Mesenchymal stem cell (in vitro differentiated cells and primary cell): ENCODE data around the gene KCNJ13.

ENCODE experiments used
- DNase-seq: peaks from one replicate; pipeline ENCODE4 v3.0.0-alpha.2; 2013
- H2AFZ ChIP-seq: one replicate; pipeline ENCODE4 v1.6.1; 2013; ENCODE audit warnings: low read depth, mild to moderate bottlenecking, control low read depth, inconsistent platforms, low read length, moderate library complexity
- H2AK5ac ChIP-seq: 2 replicates; pipeline ENCODE4 v1.6.1; 2013; ENCODE audit warnings: low read length, moderate library complexity, mild to moderate bottlenecking, inconsistent platforms; ENCODE audit not compliant: severe bottlenecking
- H2BK120ac ChIP-seq: one replicate; pipeline ENCODE4 v1.6.1; 2013; ENCODE audit warnings: low read depth, mild to moderate bottlenecking, inconsistent platforms, low read length, moderate library complexity
- H2BK12ac ChIP-seq, 2 experiments: one replicate each; pipeline ENCODE4 v1.6.1; 2013; ENCODE audit warnings: inconsistent platforms in 2 of 2, low read length in 2 of 2, mild to moderate bottlenecking in 2 of 2, moderate library complexity in 2 of 2, control low read depth in 1 of 2
- H2BK15ac ChIP-seq: one replicate; pipeline ENCODE4 v1.6.1; 2013; ENCODE audit warnings: mild to moderate bottlenecking, low read depth, inconsistent platforms; ENCODE audit not compliant: poor library complexity, severe bottlenecking
- H2BK5ac ChIP-seq: 2 replicates; pipeline ENCODE4 v1.6.1; 2013; ENCODE audit warnings: low read depth, mild to moderate bottlenecking, low read length, control low read depth, inconsistent platforms; ENCODE audit not compliant: poor library complexity, severe bottlenecking
- H3K14ac ChIP-seq, 2 experiments: one replicate each; pipeline ENCODE4 v1.6.1; 2013; ENCODE audit warnings: inconsistent platforms in 2 of 2, low read length in 2 of 2, control low read depth in 1 of 2, mild to moderate bottlenecking in 1 of 2, moderate library complexity in 1 of 2
- H3K18ac ChIP-seq, 2 experiments: one replicate each; pipeline ENCODE4 v1.6.1; 2013; ENCODE audit warnings: inconsistent platforms in 2 of 2, low read length in 2 of 2, control low read depth in 1 of 2, low read depth in 1 of 2, mild to moderate bottlenecking in 1 of 2
- H3K23ac ChIP-seq, 2 experiments: one replicate each; pipeline ENCODE4 v1.6.1; 2013; ENCODE audit warnings: inconsistent platforms in 2 of 2, low read length in 2 of 2, mild to moderate bottlenecking in 2 of 2, moderate library complexity in 2 of 2, control low read depth in 1 of 2
- H3K27ac ChIP-seq: 2 replicates; pipeline ENCODE4 v1.5.1; 2013; ENCODE audit warnings: mild to moderate bottlenecking, moderate library complexity, low read length, control low read depth, inconsistent platforms; ENCODE audit not compliant: poor library complexity, severe bottlenecking
- H3K27me3 ChIP-seq, 2 experiments: 2 replicates each; pipeline versions ENCODE4 v1.6.1 to v1.7.0; 2013; ENCODE audit warnings: low read length in 2 of 2, mild to moderate bottlenecking in 2 of 2, moderate library complexity in 2 of 2, control low read depth in 1 of 2, inconsistent platforms in 1 of 2; ENCODE audit not compliant: control insufficient read depth in 1 of 2, insufficient read depth in 1 of 2
- H3K36me3 ChIP-seq, 2 experiments: 2 replicates each; pipeline versions ENCODE4 v1.6.1 to v1.7.0; 2013; ENCODE audit warnings: low read length in 2 of 2, control low read depth in 1 of 2, inconsistent platforms in 1 of 2, low read depth in 1 of 2, mild to moderate bottlenecking in 1 of 2; ENCODE audit not compliant: insufficient read depth in 2 of 2, control insufficient read depth in 1 of 2
- H3K4ac ChIP-seq, 2 experiments: one replicate each; pipeline ENCODE4 v1.6.1; 2013; ENCODE audit warnings: inconsistent platforms in 2 of 2, low read length in 2 of 2, mild to moderate bottlenecking in 2 of 2, moderate library complexity in 2 of 2, control low read depth in 1 of 2, low read depth in 1 of 2
- H3K4me1 ChIP-seq: 2 replicates; pipeline ENCODE4 v1.6.1; 2013; ENCODE audit warnings: low read depth, low read length, control low read depth; ENCODE audit not compliant: control insufficient read depth, insufficient read depth
- H3K4me2 ChIP-seq: 2 replicates; pipeline ENCODE4 v1.6.1; 2013; ENCODE audit warnings: low read length, mild to moderate bottlenecking, inconsistent platforms; ENCODE audit not compliant: poor library complexity, severe bottlenecking
- H3K4me3 ChIP-seq, 2 experiments: 2 replicates each; pipeline versions ENCODE4 v1.5.1 to v1.7.0; 2013; ENCODE audit warnings: low read length in 2 of 2, mild to moderate bottlenecking in 2 of 2, control low read depth in 1 of 2, low read depth in 1 of 2; ENCODE audit not compliant: insufficient read depth in 1 of 2
- H3K79me1 ChIP-seq: replicated peaks from 2 replicates; pipeline ENCODE4 v1.6.1; 2013; ENCODE audit warnings: mild to moderate bottlenecking, control low read depth, low read length, inconsistent platforms; ENCODE audit not compliant: poor library complexity, severe bottlenecking
- H3K9ac ChIP-seq: 2 replicates; pipeline ENCODE4 v1.7.0; 2013; ENCODE audit warnings: mild to moderate bottlenecking, low read length, moderate library complexity
- H3K9me3 ChIP-seq: 2 replicates; pipeline ENCODE4 v1.7.0; 2013; ENCODE audit warnings: mild to moderate bottlenecking, low read length; ENCODE audit not compliant: control insufficient read depth
- H4K8ac ChIP-seq: one replicate; pipeline ENCODE4 v1.6.1; 2013; ENCODE audit warnings: inconsistent platforms, mild to moderate bottlenecking, low read length, moderate library complexity
- H4K91ac ChIP-seq: one replicate; pipeline ENCODE4 v1.6.1; 2013; ENCODE audit warnings: mild to moderate bottlenecking, low read length, inconsistent platforms
- whole genome bisulfite sequencing: methylation state at CpG from one replicate; pipeline ENCODE4 v1.1.7; 2013; ENCODE audit warnings: mixed read lengths; 5-methylcytosine and 5-hydroxymethylcytosine counted together

The KCNJ13 gene

DNA sequence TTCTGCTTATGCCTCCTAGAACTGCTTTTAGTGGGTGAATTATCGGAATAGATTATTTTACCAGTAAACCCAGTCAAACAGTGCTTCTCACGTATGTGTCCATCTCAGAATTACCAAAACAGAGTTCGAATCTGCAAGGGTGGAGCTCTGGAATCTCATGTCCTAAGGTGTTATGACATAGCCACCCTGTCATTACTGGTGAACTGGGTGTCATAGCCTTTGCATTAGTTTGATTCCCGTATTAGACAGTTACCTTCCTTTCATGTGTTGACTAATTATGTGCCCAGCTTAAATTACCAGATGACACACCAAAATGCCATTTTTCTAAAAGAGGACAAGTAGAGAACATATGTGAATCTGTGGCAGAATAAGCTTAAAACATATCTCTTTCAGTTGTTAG is 15.2 kb upstream of the KCNJ13 start:
- H3K9ac ChIP-seq = no peak overlapping the region
- H2AFZ ChIP-seq = no peak overlapping the region
- H3K79me1 ChIP-seq = peaks cover 15% of the 10 kb centered on the region
- no peak overlapping the region for H3K14ac ChIP-seq
- no peak overlapping the region for H3K4me2 ChIP-seq
- no peak overlapping the region for H2BK12ac ChIP-seq
- no peak overlapping the region for H2AK5ac ChIP-seq
- no peak overlapping the region for H3K4ac ChIP-seq
- H3K4me1 ChIP-seq = peaks cover 1% of the 10 kb centered on the region
- no peak overlapping the region for H2BK5ac ChIP-seq
- H4K91ac ChIP-seq = no peak overlapping the region
- no peak overlapping the region for H2BK120ac ChIP-seq
- H3K27me3 ChIP-seq = no peaks in the 10 kb centered on the region
- no peak overlapping the region for H3K18ac ChIP-seq
- no peak overlapping the region for H4K8ac ChIP-seq
- peaks cover 14 to 99% of the 10 kb centered on the region in 2 experiments for H3K36me3 ChIP-seq
- no peak overlapping the region for H3K23ac ChIP-seq
- 98% methylated on average over 3 of the region's 4 CpGs for WGBS
- no peak overlapping the region for H2BK15ac ChIP-seq
- DNase-seq = no peak
- H3K9me3 ChIP-seq = no peaks in the 10 kb centered on the region
- no peak overlapping the region for H3K27ac ChIP-seq
- no peak overlapping the region for H3K4me3 ChIP-seq

DNA sequence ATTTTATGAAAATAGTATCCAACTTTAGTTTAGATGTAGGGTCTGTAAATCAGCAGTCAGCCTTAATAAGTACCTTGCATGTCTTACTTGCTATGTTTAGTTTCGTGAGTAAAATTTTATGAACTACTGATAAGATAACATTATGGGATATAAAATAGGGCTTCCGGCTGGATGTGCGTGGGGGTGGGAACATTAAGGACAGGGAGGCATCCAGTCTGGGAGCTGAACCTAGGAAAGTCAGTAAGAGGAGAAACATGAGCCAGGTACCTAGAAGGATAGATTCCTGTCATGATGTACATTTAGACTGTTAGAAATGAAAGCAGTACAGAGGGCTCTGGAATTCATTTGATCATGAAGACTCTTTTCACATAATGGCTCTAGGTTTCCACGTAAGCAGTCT is 12.7 kb upstream of the KCNJ13 start:
- WGBS = 97% methylated on average over 4 of the region's 4 CpGs
- peak overlapping the region; percentile 47 for H3K27ac ChIP-seq
- H4K8ac ChIP-seq = no peak overlapping the region
- H3K9me3 ChIP-seq = no peaks in the 10 kb centered on the region
- no peak overlapping the region for H4K91ac ChIP-seq
- H3K18ac ChIP-seq = no peak overlapping the region
- peaks cover 13 to 88% of the 10 kb centered on the region in 2 experiments for H3K36me3 ChIP-seq
- peaks cover 1% of the 10 kb centered on the region for H3K4me1 ChIP-seq
- no peak overlapping the region for H3K14ac ChIP-seq
- no peak overlapping the region for H2BK120ac ChIP-seq
- no peak overlapping the region for H3K4ac ChIP-seq
- no peak overlapping the region for H2BK5ac ChIP-seq
- no peaks in the 10 kb centered on the region for H3K27me3 ChIP-seq
- no peak overlapping the region for H3K23ac ChIP-seq
- DNase-seq = no peak
- H2BK15ac ChIP-seq = no peak overlapping the region
- H3K4me2 ChIP-seq = no peak overlapping the region
- no peak overlapping the region for H2BK12ac ChIP-seq
- no peak overlapping the region for H2AK5ac ChIP-seq
- H3K9ac ChIP-seq = no peak overlapping the region
- peaks cover 24% of the 10 kb centered on the region for H3K79me1 ChIP-seq
- H3K4me3 ChIP-seq = no peak overlapping the region
- H2AFZ ChIP-seq = no peak overlapping the region

DNA sequence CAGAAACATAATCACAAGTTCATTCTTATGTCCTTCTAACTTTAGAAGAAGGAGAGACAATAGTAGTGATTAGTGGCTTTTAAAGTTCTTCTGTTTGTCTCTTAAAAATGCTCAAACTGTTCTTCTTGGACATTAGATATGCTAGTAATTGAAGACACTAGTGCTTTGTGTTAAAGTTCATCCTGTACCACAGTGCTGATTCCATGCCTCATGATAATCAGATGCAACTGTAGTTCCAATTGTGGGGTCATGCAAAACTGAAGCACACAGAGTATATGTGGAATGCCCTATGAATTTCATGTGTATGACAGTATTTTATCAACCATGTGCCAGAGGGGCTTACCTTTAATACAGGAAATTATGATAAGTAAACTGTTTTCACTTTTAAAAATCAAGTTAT is 11.4 kb upstream of the KCNJ13 start:
- Histone ChIP-seq H3K27ac (no peak overlapping the region), H3K14ac (no peak overlapping the region), H3K4ac (no peak overlapping the region), H2AFZ (no peak overlapping the region), H2BK15ac (no peak overlapping the region), H3K23ac (no peak overlapping the region), H3K27me3 (no peaks in the 10 kb centered on the region), H3K36me3 (peaks cover 13 to 75% of the 10 kb centered on the region in 2 experiments), H2AK5ac (no peak overlapping the region), H3K79me1 (peaks cover 21% of the 10 kb centered on the region), H3K4me3 (no peak overlapping the region), H2BK12ac (no peak overlapping the region), H3K4me1 (peaks cover 1% of the 10 kb centered on the region), H2BK5ac (no peak overlapping the region), H4K91ac (no peak overlapping the region), H3K18ac (no peak overlapping the region), H2BK120ac (no peak overlapping the region), H4K8ac (no peak overlapping the region), H3K4me2 (no peak overlapping the region), H3K9ac (no peak overlapping the region), H3K9me3 (no peaks in the 10 kb centered on the region)
- no peak for DNase-seq

DNA sequence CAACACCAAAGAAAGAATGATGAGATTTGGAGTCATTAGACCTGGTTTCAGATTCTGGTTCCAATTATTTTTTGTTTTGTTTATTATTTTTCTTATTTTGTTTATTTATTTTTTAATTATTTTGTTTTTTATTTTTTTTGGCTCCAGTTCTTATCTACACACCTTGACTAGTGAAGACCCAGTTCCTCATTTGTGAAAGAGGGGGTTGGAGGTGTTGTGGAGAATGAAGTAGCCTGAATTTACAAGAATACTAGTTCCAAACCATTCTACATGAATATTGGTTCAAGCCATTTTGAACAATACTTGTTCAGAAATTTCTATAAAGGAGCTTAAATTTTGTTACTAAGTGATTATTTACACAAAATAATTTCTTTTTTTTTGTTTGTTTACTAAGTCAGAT is 6.9 kb upstream of the KCNJ13 start:
- H2AK5ac ChIP-seq = no peak overlapping the region
- no peak overlapping the region for H3K27ac ChIP-seq
- H3K36me3 ChIP-seq = peaks cover 3 to 53% of the 10 kb centered on the region in 2 experiments
- H3K4me2 ChIP-seq = no peak overlapping the region
- no peak overlapping the region for H2BK120ac ChIP-seq
- H2BK12ac ChIP-seq = no peak overlapping the region
- no peak overlapping the region for H3K18ac ChIP-seq
- H3K9me3 ChIP-seq = no peaks in the 10 kb centered on the region
- H3K79me1 ChIP-seq = peaks cover 17% of the 10 kb centered on the region
- no peak overlapping the region for H3K9ac ChIP-seq
- H3K23ac ChIP-seq = no peak overlapping the region
- no peak overlapping the region for H4K8ac ChIP-seq
- no peak overlapping the region for H3K14ac ChIP-seq
- no peak overlapping the region for H3K4ac ChIP-seq
- H3K4me3 ChIP-seq = no peak overlapping the region
- H3K4me1 ChIP-seq = peaks cover 2% of the 10 kb centered on the region
- H2BK5ac ChIP-seq = no peak overlapping the region
- H2BK15ac ChIP-seq = no peak overlapping the region
- no peaks in the 10 kb centered on the region for H3K27me3 ChIP-seq
- H4K91ac ChIP-seq = no peak overlapping the region
- H2AFZ ChIP-seq = no peak overlapping the region
- DNase-seq = no peak
